ENCODE data around the gene EGLN1.
A peak's percentile ranks its signal among the peaks of the same experiment; 100 is the strongest.

Gene EGLN1

DNA sequence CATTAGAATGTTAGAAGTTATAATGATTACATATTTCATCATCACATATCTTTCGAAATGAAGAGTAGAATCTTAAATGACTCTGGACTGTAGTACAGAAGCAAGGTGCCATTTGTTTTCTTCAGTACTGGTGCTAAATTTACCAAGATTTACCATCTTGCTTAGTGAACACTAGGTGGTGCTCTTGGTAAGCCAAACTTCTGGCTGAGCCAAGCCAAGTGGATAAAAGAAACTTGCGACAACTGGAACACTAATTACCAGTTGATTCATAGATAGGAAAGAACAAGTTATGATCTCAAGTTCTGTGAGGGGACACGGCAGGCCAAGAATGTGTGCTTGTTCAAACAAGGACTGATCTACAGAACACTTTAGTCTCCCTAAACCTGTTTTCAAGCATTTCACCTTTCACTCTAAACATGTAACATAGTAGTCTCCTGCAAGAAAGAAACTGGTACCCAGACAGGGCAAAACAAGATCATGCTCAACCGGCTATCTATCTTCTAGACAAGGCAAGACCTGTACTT is 64.2 kb downstream of the EGLN1 start:
- H3K4me3 ChIP-seq (ENCODE audit: low read depth, low read length), result no peak overlapping the region
- TF ChIP-seq CTCF (IDR thresholded peaks at IDR 0.05; ENCODE audit: low read depth, low read length) (peak; percentile 64), POLR2A (IDR thresholded peaks at IDR 0.05; ENCODE audit: extremely low read depth, insufficient read length) (no peak)
- peak; percentile 78 for DNase-seq (ENCODE audit: low read depth)

DNA sequence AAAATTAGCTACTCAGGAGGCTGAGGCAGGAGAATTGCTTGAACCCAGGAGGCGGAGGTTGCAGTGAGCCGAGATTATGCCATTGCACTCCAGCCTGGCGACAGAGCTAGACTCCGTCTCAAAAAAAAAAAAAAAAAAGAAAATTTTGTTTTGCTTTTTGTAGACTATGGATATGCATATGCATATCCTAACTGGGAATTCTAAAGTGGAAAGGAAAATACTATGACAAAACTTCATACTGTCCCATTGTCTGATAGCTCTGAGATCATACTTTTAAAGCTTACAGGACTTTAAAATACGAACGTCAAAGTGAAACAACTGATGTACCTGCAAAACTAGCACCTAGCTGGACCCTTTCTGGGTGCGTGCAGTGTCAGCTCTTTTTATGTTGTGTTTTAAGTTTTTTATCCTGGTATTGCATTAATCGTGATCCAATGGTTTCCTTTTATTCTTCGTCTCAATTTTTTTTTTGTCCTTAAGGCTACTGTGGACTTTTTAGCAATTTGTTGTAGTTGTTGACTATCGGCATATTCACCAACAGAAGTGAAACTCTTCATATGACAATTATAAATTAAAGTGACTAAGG is 64.8 kb downstream of the EGLN1 start:
- H3K4me3 ChIP-seq (ENCODE audit: low read depth, low read length), result no peak overlapping the region
- DNase-seq (ENCODE audit: low read depth), result no peak
- no peak for TF ChIP-seq MYC (IDR thresholded peaks at IDR 0.05; ENCODE audit: low read depth, low read length)
- TF ChIP-seq POLR2A (IDR thresholded peaks at IDR 0.05; ENCODE audit: extremely low read depth, insufficient read length), result no peak
- TF ChIP-seq CTCF (IDR thresholded peaks at IDR 0.05; ENCODE audit: low read depth, low read length), result no peak

GRCh38 chr1:231355171-231355570 is 66.9 kb downstream of the EGLN1 start:
- DNase-seq (ENCODE audit: low read depth), result no peak
- TF ChIP-seq MYC (IDR thresholded peaks at IDR 0.05; ENCODE audit: low read depth, low read length), result no peak
- TF ChIP-seq POLR2A (IDR thresholded peaks at IDR 0.05; ENCODE audit: extremely low read depth, insufficient read length), result no peak
- TF ChIP-seq MAX (IDR thresholded peaks at IDR 0.05; ENCODE audit: low read depth, low read length), result no peak
- no peak for TF ChIP-seq CTCF (IDR thresholded peaks at IDR 0.05; ENCODE audit: low read depth, low read length)

DNA sequence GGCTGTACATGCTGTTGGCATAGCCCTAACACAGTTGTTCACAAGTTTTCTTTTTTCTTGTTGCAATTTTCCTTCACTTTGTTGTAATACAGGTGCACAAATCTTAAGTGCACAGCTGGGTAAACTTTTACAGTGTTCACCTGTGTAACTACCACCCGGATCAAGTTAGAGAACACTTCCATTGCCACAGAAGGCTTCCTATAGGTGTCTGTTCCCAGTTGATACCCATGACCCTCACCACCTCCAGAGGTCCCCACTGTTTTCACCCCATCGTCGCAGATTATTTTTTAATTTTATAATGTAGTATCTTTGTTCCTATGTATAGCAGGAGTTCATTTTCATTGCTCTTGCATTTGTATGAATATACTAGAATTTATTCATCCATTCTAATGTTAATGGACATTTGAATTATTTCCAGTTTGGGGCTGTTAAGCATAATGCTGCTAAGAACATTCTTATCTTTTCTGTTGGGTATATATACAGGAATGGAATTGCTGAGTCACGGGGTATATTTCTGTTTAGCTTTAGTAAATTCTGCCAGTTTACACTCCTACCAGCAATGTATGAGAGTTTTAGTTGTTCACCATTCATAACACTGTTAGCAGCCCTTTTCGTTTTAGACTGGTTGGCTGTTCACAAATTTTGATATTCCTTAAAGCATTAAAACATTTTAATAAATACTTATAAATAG is 67.6 kb downstream of the EGLN1 start:
- no peak for DNase-seq (ENCODE audit: low read depth)
- H3K4me3 ChIP-seq (ENCODE audit: low read depth, low read length), result no peak overlapping the region
- TF ChIP-seq MYC (IDR thresholded peaks at IDR 0.05; ENCODE audit: low read depth, low read length) (no peak), POLR2A (IDR thresholded peaks at IDR 0.05; ENCODE audit: extremely low read depth, insufficient read length) (no peak), MAX (IDR thresholded peaks at IDR 0.05; ENCODE audit: low read depth, low read length) (no peak), CTCF (IDR thresholded peaks at IDR 0.05; ENCODE audit: low read depth, low read length) (no peak)

More at GRCh38 chr1:231355171-231355570, 66.9 kb downstream of the EGLN1 start:
- no peak overlapping the region for H3K4me3 ChIP-seq (ENCODE audit: low read depth, low read length)

DNA sequence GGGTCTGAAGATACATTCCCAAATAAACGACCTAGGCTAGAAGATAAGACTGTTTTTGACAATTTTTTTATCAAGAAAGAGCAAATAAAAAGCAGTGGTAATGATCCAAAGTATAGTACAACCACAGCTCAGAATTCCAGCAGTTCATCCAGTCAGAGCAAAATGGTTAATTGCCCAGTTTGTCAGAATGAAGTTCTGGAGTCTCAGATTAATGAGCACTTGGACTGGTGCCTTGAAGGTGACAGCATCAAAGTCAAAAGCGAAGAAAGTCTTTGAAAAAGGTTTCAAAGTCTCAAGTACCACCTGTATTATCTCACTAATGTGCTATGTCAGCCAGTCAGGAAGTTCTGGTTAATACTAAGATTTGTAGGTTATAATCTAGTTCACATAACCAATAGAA is 69.0 kb downstream of the EGLN1 start:
- TF ChIP-seq MYC (IDR thresholded peaks at IDR 0.05; ENCODE audit: low read depth, low read length) (no peak), MAX (IDR thresholded peaks at IDR 0.05; ENCODE audit: low read depth, low read length) (no peak), CTCF (IDR thresholded peaks at IDR 0.05; ENCODE audit: low read depth, low read length) (no peak), POLR2A (IDR thresholded peaks at IDR 0.05; ENCODE audit: extremely low read depth, insufficient read length) (no peak)
- DNase-seq (ENCODE audit: low read depth), result no peak
- H3K4me3 ChIP-seq (ENCODE audit: low read depth, low read length), result no peak overlapping the region
